NB4 (cell line): ENCODE data around the gene EIF2A.

Experiments used
- DNase-seq: peaks from one replicate; pipeline ENCODE4 v3.0.0; 2010; ENCODE audit warnings: low read depth
- H3K4me3 ChIP-seq: one replicate; pipeline ENCODE4 v1.5.1; 2011; ENCODE audit warnings: mild to moderate bottlenecking, low read depth, low read length, moderate library complexity
- CTCF ChIP-seq: IDR thresholded peaks from one replicate; pipeline ENCODE4 v1.5.1; 2012; ENCODE audit warnings: low read depth, low read length
- MAX ChIP-seq: IDR thresholded peaks from 2 replicates; pipeline ENCODE4 v1.6.1; 2011; ENCODE audit warnings: low read depth, low read length
- MYC ChIP-seq: IDR thresholded peaks from 2 replicates; pipeline ENCODE4 v1.6.1; 2011; ENCODE audit warnings: low read depth, low read length
- POLR2A ChIP-seq: IDR thresholded peaks from 2 replicates; pipeline ENCODE4 v1.6.1; 2011; ENCODE audit warnings: mild to moderate bottlenecking; ENCODE audit not compliant: insufficient read length; ENCODE audit errors: extremely low read depth

Gene EIF2A

GRCh38 chr3:150556792-150557191, 10.2 kb downstream of the EIF2A start:
- no peak for DNase-seq
- TF ChIP-seq MAX (no peak), CTCF (no peak), MYC (no peak), POLR2A (no peak)
- H3K4me3 ChIP-seq = no peak overlapping the region

- TF ChIP-seq MYC (no peak), CTCF (no peak), POLR2A (no peak), MAX (no peak)
- H3K4me3 ChIP-seq = no peak overlapping the region
- no peak for DNase-seq
Observed at GRCh38 chr3:150557725-150558124, 11.1 kb downstream of the EIF2A start.

- DNase-seq = no peak
- H3K4me3 ChIP-seq = no peak overlapping the region
- TF ChIP-seq MYC (no peak), POLR2A (no peak), MAX (no peak)
Observed at GRCh38 chr3:150564243-150564642, 17.7 kb downstream of the EIF2A start.

GRCh38 chr3:150567328-150567727, 20.7 kb downstream of the EIF2A start:
- no peak for TF ChIP-seq MYC
- no peak for TF ChIP-seq POLR2A
- TF ChIP-seq MAX = no peak
- TF ChIP-seq CTCF = no peak
- DNase-seq = no peak
- H3K4me3 ChIP-seq = no peak overlapping the region

- DNase-seq = peak; percentile 6
- TF ChIP-seq POLR2A = no peak
- TF ChIP-seq CTCF = no peak
- TF ChIP-seq MYC = no peak
- no peak for TF ChIP-seq MAX
- no peak overlapping the region for H3K4me3 ChIP-seq
Observed at GRCh38 chr3:150577855-150578254, 31.3 kb downstream of the EIF2A start.

GRCh38 chr3:150581174-150581573, 34.6 kb downstream of the EIF2A start:
- TF ChIP-seq MYC (no peak), POLR2A (no peak), MAX (no peak), CTCF (no peak)
- no peak for DNase-seq
- no peak overlapping the region for H3K4me3 ChIP-seq
